CD4-positive, alpha-beta memory T cell (primary cell): ENCODE measurements around the gene ZNF98. TPM values are rescaled to one million over a fixed set of nuclear protein-coding genes. Genes with fewer than 3 reads are reported as not detected.

Source experiments
- CTCF ChIA-PET: fragments of 350-600 bp; sonication (Branson Sonifier 250); formaldehyde crosslinking; loops from one replicate; lab custom pipeline; 2021; ENCODE audit warnings: inconsistent platforms; ENCODE audit not compliant: partially characterized antibody; lab: Charles Lee
- POLR2A ChIA-PET: fragments of 350-600 bp; sonication (Branson Sonifier 250); formaldehyde crosslinking; loops from one replicate; lab custom pipeline; 2021; ENCODE audit not compliant: partially characterized antibody; lab: Charles Lee
- DNase-seq, 5 donors: peaks; one replicate each; pipeline versions ENCODE4 v3.0.0 to v3.0.0-alpha.2; 2020 to 2022; ENCODE audit warnings: mixed read lengths in 1 of 5
- H3K27ac ChIP-seq: one replicate; pipeline ENCODE4 v1.7.0; 2013; ENCODE audit warnings: low read depth, low read length
- H3K27me3 ChIP-seq: 2 replicates; pipeline ENCODE4 v1.7.0; 2013; ENCODE audit warnings: mild to moderate bottlenecking, low read length, moderate library complexity; ENCODE audit not compliant: insufficient read depth
- H3K36me3 ChIP-seq: 2 replicates; pipeline ENCODE4 v1.7.0; 2013; ENCODE audit warnings: mild to moderate bottlenecking, low read length, moderate library complexity; ENCODE audit not compliant: insufficient read depth
- H3K4me1 ChIP-seq: 2 replicates; pipeline ENCODE4 v1.7.0; 2013; ENCODE audit warnings: mild to moderate bottlenecking, low read length, moderate library complexity; ENCODE audit not compliant: insufficient read depth
- H3K4me3 ChIP-seq, 2 donors: one replicate each; pipeline ENCODE4 v1.7.0; 2013; ENCODE audit warnings: low read length in 2 of 2, mild to moderate bottlenecking in 1 of 2
- H3K9me3 ChIP-seq, 2 donors: one replicate each; pipeline ENCODE4 v1.7.0; 2013; ENCODE audit warnings: low read length in 2 of 2, control low read depth in 1 of 2; ENCODE audit not compliant: control insufficient read depth in 1 of 2
- H3K27ac Mint-ChIP-seq, 7 donors: one replicate each; pipeline ENCODE4 v1.8.0; 2020 to 2021; ENCODE audit warnings: mixed read lengths in 7 of 7, mild to moderate bottlenecking in 6 of 7, inconsistent platforms in 3 of 7, moderate library complexity in 3 of 7
- H3K27me3 Mint-ChIP-seq, 2 donors: one replicate each; pipeline ENCODE4 v1.8.0; 2020 to 2021; ENCODE audit warnings: mixed read lengths in 2 of 2
- H3K36me3 Mint-ChIP-seq, 2 donors: one replicate each; pipeline ENCODE4 v1.8.0; 2020 to 2021; ENCODE audit warnings: mixed read lengths in 2 of 2, inconsistent platforms in 1 of 2, mild to moderate bottlenecking in 1 of 2
- H3K4me1 Mint-ChIP-seq, 4 donors: one replicate each; pipeline ENCODE4 v1.8.0; 2020 to 2021; ENCODE audit warnings: mixed read lengths in 4 of 4, mild to moderate bottlenecking in 1 of 4
- H3K4me3 Mint-ChIP-seq, 8 donors: one replicate each; pipeline ENCODE4 v1.8.0; 2020 to 2021; ENCODE audit warnings: mixed read lengths in 8 of 8, mild to moderate bottlenecking in 7 of 8, moderate library complexity in 6 of 8, inconsistent platforms in 3 of 8
- H3K9me3 Mint-ChIP-seq, 8 donors: one replicate each; pipeline ENCODE4 v1.8.0; 2020 to 2021; ENCODE audit warnings: mixed read lengths in 8 of 8, mild to moderate bottlenecking in 5 of 8, inconsistent platforms in 3 of 8, moderate library complexity in 1 of 8
- intact Hi-C: fragments of 100-400 bp; cut with micrococcal nuclease; formaldehyde crosslinking; loops from one replicate; pipeline ENCODE4 v1.15.1; 2023
- polyA plus RNA-seq, 2 donors: library from polyadenylated mRNA; unstranded; fragments of 300-500 nt; fragmentation: Illumina TruSeq; gene quantifications; one replicate each; pipeline ENCODE4 v1.2.3, GENCODE V29; 2021
- total RNA-seq, 2 experiments: library from RNA; stranded (reverse); gene quantifications; one replicate each; pipeline ENCODE4 v1.2.3, GENCODE V29; 2021

The ZNF98 gene
- not detected for total RNA-seq
- not detected for polyA plus RNA-seq

DNA sequence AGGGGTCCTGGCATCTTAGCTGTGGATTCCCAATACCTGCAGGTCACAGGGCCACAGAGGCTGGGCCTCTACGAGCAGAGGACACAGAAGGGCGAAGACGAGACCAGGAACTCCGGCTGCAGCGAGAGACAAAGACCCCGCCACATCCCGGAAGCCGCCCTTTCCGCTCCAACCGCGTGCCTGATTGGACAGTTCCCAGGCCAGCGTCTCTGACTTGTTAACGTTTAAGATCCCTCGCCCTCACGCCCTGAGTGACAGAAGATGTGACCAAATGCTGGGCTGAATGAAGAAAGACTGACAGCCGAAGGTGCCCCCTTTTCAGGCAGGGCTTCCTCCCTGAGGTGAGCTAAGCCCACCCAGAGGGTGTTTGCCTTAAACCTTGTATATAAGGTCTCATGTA lies at the start of gene ZNF98:
Gene ZNF98, minus strand, starts transcription at position 136 of the 400 bp plus-strand sequence. Its CDS starts 122 bp downstream, at position 14.
- Histone ChIP-seq H3K4me1 (no peaks in the 10 kb centered on the region), H3K9me3 (no peaks in the 10 kb centered on the region), H3K27me3 (no peaks in the 10 kb centered on the region), H3K4me3 (no peak within 1 kb of the TSS), H3K27ac (no peak within 1 kb of the TSS), H3K36me3 (no peaks in the 10 kb centered on the region)
- ChIA-PET CTCF (no interaction called here), POLR2A (no interaction called here)
- Mint-ChIP-seq H3K36me3 (no peaks in the 10 kb centered on the region), H3K27me3 (no peaks in the 10 kb centered on the region), H3K9me3 (peaks cover 0 to 80% (median 28%) of the 10 kb centered on the region in 8 donors), H3K4me1 (peaks cover 0 to 1% (median 0%) of the 10 kb centered on the region in 4 donors), H3K27ac (no peak within 1 kb of the TSS), H3K4me3 (peak within 1 kb of the TSS in 2 of 8 donors; percentile 34 to 67)
- no peak for DNase-seq
- intact Hi-C loops = no loop called here

DNA sequence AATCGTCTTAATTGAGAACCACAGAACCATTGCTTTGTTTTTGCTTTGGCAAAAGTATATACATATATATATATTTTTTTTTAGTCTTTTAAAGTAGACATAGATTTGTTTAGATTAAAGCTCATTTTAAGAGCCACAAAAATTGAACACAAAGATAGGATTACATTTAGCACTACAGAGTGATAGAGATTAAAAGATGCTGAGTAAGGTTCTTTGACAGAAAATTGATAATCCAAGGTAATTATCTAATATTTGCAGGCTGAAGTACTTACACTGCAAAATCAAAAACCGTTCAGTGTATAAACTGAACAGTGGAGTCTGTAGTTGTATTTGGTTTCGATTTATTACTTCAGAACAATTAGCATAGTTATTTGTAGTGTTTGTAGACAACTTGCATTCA lies 24.5 kb upstream of the ZNF98 start:
- peaks cover 0 to 4% of the 10 kb centered on the region in 2 donors for H3K9me3 ChIP-seq
- Mint-ChIP-seq H3K9me3 (peaks cover 2 to 69% (median 46%) of the 10 kb centered on the region in 8 donors), H3K27ac (no peak overlapping the region), H3K36me3 (peaks cover 3 to 9% of the 10 kb centered on the region in 2 donors), H3K4me3 (no peak overlapping the region), H3K4me1 (no peaks in the 10 kb centered on the region), H3K27me3 (no peaks in the 10 kb centered on the region)
- no peaks in the 10 kb centered on the region for H3K36me3 ChIP-seq
- ChIA-PET CTCF (no interaction called here), POLR2A (interaction anchor here (0.7 kb wide), 1 partner anchor 568 kb away, joined by 3 read pairs; no protein-coding TSS in a partner anchor)
- DNase-seq = no peak
- intact Hi-C loops = no loop called here
- H3K27me3 ChIP-seq = no peaks in the 10 kb centered on the region
- no peak overlapping the region for H3K4me3 ChIP-seq
- H3K27ac ChIP-seq = no peak overlapping the region
- no peaks in the 10 kb centered on the region for H3K4me1 ChIP-seq

DNA sequence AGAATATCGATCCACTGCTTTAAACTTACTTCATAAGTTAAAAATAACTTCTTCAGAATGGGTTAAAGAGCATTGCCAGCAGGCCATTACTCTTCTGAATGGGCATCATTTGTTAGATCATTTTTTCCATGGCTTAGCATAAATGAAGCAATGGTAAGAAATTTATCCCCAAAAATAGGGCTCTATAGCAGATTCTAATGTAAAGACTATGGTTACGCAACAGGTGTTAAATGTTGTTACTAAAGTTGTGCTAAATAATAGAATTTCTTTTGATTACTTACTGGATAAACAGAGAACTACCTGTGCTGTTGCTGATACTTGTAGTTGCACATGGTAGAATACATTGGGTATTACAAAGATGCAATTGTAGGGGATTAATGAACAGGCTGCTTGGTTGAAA lies 15.9 kb upstream of the ZNF98 start:
- CTCF ChIA-PET = interaction anchor here (0.6 kb wide), 1 partner anchor 66 kb away, joined by 3 read pairs; no protein-coding TSS in a partner anchor
- H3K4me1 ChIP-seq = no peaks in the 10 kb centered on the region
- H3K27ac ChIP-seq = no peak overlapping the region
- Mint-ChIP-seq H3K36me3 (peaks cover 0 to 4% of the 10 kb centered on the region in 2 donors), H3K9me3 (peaks cover 2 to 61% (median 29%) of the 10 kb centered on the region in 8 donors), H3K4me1 (no peaks in the 10 kb centered on the region), H3K27ac (no peak overlapping the region), H3K4me3 (no peak overlapping the region), H3K27me3 (no peaks in the 10 kb centered on the region)
- DNase-seq = no peak
- intact Hi-C loops = no loop called here
- no peak overlapping the region for H3K4me3 ChIP-seq
- POLR2A ChIA-PET = no interaction called here
- H3K27me3 ChIP-seq = no peaks in the 10 kb centered on the region
- no peaks in the 10 kb centered on the region for H3K9me3 ChIP-seq
- no peaks in the 10 kb centered on the region for H3K36me3 ChIP-seq

DNA sequence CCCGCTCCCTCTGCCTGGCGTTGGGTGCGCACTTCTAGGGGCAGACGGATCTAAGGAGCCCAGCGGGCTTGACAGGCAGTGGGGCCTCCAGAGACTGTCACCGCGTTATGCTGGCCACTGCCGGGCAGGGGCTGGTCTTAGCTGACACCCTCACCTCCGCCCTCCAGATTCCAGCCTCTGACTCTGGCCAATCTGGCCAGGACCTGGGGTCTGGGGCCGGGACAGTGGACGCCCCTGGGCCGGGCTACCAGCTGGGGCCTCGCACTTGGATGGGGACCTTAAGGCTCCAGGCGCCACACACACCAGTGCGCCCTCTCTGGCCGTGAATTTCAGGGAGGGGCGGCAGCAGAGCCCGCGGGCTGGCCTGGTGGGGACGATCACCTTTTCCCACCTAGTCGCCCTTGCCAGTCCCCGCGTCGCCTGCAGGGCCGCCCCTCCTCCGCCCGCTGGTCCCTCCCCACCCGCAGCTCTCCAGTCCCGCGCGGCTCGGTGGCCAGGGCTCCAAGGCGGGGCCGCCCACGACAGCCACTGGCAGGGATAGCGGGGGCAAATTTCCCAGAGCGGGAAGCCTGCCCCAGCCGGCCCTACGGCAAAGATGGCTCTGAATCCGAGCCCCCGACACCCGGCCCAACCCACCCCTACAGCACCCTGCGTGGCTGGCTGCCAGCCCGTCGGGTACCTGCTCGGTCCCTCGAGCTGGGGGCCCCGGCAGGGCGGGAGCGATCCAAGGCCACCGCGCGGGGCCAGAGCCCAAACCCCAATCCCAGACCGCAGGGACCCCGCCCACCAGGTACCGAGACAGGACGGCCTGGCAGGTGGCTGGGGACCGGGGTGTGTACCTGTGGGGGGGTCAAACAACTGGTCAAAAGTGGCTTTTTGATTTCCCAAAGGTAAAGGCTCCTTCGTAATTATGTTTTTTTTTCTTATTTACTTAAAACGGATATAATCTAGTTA lies 6.1 kb upstream of the ZNF98 start:
- H3K9me3 Mint-ChIP-seq = peaks cover 0 to 46% (median 23%) of the 10 kb centered on the region in 8 donors

DNA sequence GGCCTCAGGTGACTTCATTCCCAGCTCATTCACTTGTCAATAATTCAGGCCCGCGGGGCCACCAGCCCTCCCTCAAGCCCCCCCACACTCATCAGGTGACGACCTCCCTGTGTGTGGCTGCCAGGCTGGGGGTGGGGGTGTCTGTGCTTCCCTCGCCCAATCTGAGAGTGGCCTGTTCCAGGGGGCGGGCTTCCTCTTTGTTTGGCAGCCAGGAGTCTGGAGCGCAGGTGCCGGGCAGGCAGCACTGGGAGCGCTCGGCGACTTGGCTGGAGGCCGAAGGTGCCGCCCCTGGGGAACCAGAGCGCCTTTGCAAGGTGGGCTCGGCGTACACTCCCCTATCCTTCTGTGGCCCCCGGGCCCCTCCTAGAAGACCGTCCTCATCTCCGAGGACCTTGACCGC lies 5.4 kb upstream of the ZNF98 start:
- no peak for DNase-seq
- H3K9me3 Mint-ChIP-seq = peaks cover 0 to 49% (median 23%) of the 10 kb centered on the region in 8 donors
- H3K9me3 ChIP-seq = no peaks in the 10 kb centered on the region
- H3K4me1 Mint-ChIP-seq = no peaks in the 10 kb centered on the region
- no peaks in the 10 kb centered on the region for H3K36me3 ChIP-seq
- H3K4me1 ChIP-seq = no peaks in the 10 kb centered on the region
- intact Hi-C loops = no loop called here
- H3K36me3 Mint-ChIP-seq = no peaks in the 10 kb centered on the region
- no peak overlapping the region for H3K27ac Mint-ChIP-seq
- H3K4me3 ChIP-seq = no peak overlapping the region
- ChIA-PET CTCF (no interaction called here), POLR2A (no interaction called here)
- no peak overlapping the region for H3K4me3 Mint-ChIP-seq
- no peaks in the 10 kb centered on the region for H3K27me3 ChIP-seq
- H3K27me3 Mint-ChIP-seq = no peaks in the 10 kb centered on the region
- no peak overlapping the region for H3K27ac ChIP-seq

More for the DNA sequence above, 6.1 kb upstream of the ZNF98 start:
- H3K27ac Mint-ChIP-seq = no peak overlapping the region
- H3K27me3 Mint-ChIP-seq = no peaks in the 10 kb centered on the region
- H3K36me3 ChIP-seq = no peaks in the 10 kb centered on the region
- H3K4me3 ChIP-seq = no peak overlapping the region
- H3K4me1 Mint-ChIP-seq = no peaks in the 10 kb centered on the region
- no peaks in the 10 kb centered on the region for H3K9me3 ChIP-seq
- H3K4me3 Mint-ChIP-seq = no peak overlapping the region
- H3K36me3 Mint-ChIP-seq = no peaks in the 10 kb centered on the region
- intact Hi-C loops = no loop called here
- ChIA-PET POLR2A (no interaction called here), CTCF (no interaction called here)
- H3K4me1 ChIP-seq = no peaks in the 10 kb centered on the region
- H3K27ac ChIP-seq = no peak overlapping the region
- DNase-seq = no peak
- no peaks in the 10 kb centered on the region for H3K27me3 ChIP-seq

DNA sequence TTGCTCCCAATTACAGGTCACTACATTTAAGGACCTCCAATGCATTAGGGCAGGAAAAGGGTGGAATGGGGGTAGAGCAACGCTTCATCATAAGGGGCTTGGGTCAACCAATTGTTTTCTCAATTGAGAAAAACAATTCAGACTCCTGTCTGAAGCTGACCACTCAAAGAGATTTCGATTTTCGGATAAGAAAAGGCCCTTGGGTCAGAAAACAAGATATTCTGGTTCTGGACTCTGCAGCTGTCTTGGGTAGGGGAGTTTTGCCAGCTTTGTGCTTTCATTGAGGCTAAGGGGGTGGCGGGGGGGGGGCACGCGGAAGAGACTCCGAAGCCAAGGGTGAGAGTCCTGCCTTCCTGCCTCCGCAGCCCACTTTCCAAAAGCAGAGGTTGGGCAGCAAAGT lies 4.8 kb upstream of the ZNF98 start:
- Histone ChIP-seq H3K27me3 (no peaks in the 10 kb centered on the region), H3K27ac (no peak overlapping the region), H3K4me3 (no peak overlapping the region), H3K9me3 (no peaks in the 10 kb centered on the region), H3K36me3 (no peaks in the 10 kb centered on the region), H3K4me1 (no peaks in the 10 kb centered on the region)
- peaks cover 0 to 54% (median 29%) of the 10 kb centered on the region in 8 donors for H3K9me3 Mint-ChIP-seq
- H3K4me1 Mint-ChIP-seq = peaks cover 0 to 1% (median 0%) of the 10 kb centered on the region in 4 donors
- H3K27ac Mint-ChIP-seq = no peak overlapping the region
- POLR2A ChIA-PET = no interaction called here
- CTCF ChIA-PET = no interaction called here
- H3K4me3 Mint-ChIP-seq = no peak overlapping the region
- no peaks in the 10 kb centered on the region for H3K27me3 Mint-ChIP-seq
- no peak for DNase-seq
- intact Hi-C loops = no loop called here
- no peaks in the 10 kb centered on the region for H3K36me3 Mint-ChIP-seq

DNA sequence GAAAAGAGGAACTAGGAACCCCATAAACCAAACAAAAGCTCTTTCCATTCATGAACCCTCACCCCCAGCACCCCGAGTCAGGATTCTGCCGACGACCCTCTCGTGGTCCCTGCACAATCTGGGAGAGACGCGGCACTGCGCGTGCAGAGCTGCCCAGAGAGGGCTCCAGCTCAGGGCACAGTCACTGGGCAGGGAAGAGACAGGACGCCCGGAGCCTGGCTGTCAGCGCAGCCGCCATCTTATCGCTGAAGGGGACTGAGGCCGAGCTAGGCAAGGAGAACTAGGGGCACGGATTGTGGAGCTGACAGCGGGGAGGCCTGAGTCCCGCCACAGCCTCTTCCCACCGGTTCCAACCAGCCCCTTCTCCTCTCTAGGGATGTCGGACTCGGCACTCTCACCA lies 349 bp downstream of the ZNF98 start:
- H3K36me3 Mint-ChIP-seq = no peaks in the 10 kb centered on the region
- no peak overlapping the region for H3K4me3 ChIP-seq
- peak overlapping the region in 1 of 8 donors; percentile 34 for H3K4me3 Mint-ChIP-seq
- no peak overlapping the region for H3K27ac Mint-ChIP-seq
- ChIA-PET CTCF (no interaction called here), POLR2A (no interaction called here)
- intact Hi-C loops = no loop called here
- no peaks in the 10 kb centered on the region for H3K27me3 Mint-ChIP-seq
- H3K4me1 ChIP-seq = no peaks in the 10 kb centered on the region
- peaks cover 0 to 78% (median 26%) of the 10 kb centered on the region in 8 donors for H3K9me3 Mint-ChIP-seq
- no peak for DNase-seq
- no peaks in the 10 kb centered on the region for H3K27me3 ChIP-seq
- H3K4me1 Mint-ChIP-seq = peaks cover 0 to 1% (median 0%) of the 10 kb centered on the region in 4 donors
- H3K27ac ChIP-seq = no peak overlapping the region
- H3K9me3 ChIP-seq = no peaks in the 10 kb centered on the region
- H3K36me3 ChIP-seq = no peaks in the 10 kb centered on the region
